Left ventricle myocardium superior (tissue), 1 donor: ENCODE data around the gene SUV39H1. TPM values are rescaled to one million over a fixed set of nuclear protein-coding genes. Genes with fewer than 3 reads are reported as not detected.

Source experiments
- ATAC-seq: fragments of 200-7000 bp; cut with Tn5 transposase; one replicate; pipeline ENCODE4 v1.9.1; 2020; ENCODE audit warnings: mild to moderate bottlenecking, moderate library complexity
- DNase-seq: peaks from one replicate; pipeline ENCODE4 v3.0.0-alpha.2; 2020
- intact Hi-C: fragments of 100-400 bp; cut with micrococcal nuclease; formaldehyde crosslinking; loops from one replicate; pipeline ENCODE4 v1.11.0; 2022
- total RNA-seq: library from RNA; stranded (reverse); fragmentation: NEBNext Ultra II Directional; extraction: Animal tissue kit (Norgen Biotek cat#: 25700); gene quantifications from one replicate; pipeline ENCODE4 v1.2.1, GENCODE V29; 2021
- donor health status: DM: no; HTN: yes; CAD: no; lungs with severe emphysema.

The SUV39H1 gene
- total RNA-seq, 1 donor from 2014 or later = 2.4 TPM

DNA sequence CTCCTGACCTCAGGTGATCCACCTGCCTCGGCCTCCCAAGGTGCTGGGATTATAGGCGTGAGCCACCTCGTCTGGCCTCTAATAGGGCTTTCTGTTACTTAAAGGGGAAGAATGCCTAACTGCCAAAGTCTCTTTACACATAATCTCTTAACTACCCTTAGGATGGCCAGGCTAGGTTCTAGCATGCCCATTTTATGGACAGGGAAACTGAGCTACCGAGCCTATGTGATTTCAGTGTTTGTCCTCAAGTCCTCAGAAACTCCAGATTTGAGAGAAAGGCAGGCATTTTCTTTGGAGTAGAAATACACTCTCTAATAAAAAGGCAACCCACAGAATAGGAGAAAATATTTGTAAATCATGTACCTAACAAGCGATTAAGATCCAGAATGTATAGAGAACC, 52.6 kb downstream of the SUV39H1 start:
- intact Hi-C loops = no loop called here
- ATAC-seq (no peak), DNase-seq (no peak)

DNA sequence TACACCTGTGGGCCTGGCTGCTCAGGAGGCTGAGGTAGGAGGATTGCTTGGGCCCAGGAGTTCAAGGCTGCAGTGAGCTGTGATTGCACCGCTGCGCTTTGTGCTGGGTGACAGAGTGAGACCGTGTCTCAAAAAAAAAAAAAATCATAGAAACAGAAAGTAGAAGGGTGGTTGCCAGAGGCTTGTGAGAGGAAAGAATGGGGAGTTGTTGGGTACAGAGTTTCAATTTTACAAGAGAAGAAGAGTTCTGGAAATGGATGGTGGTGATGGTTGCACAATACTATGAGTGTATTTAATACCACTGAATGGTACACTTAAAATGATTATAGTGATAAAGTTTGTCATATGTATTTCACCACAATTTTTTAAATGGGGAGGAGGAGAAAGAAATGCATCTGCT, 54.8 kb downstream of the SUV39H1 start:
- ATAC-seq = no peak
- intact Hi-C loops = no loop called here

DNA sequence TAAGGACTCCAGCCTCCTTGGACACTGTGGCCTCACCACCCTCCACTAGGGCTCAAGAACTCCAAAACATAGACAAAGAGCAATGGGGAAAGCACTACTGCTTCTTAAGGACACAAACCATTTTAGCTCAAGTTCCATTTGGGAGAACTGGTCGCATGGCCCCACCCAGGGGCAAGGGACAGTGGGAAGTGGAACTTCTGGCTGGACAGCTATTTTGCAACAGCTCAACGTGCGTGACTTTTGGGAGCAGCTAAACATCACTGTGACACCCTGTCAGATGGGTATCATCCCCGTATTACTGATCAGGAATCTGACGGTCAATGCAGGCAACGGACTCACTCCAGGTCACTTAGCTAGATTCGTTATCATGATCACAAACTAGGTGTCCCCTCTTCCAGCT, 56.0 kb downstream of the SUV39H1 start:
- intact Hi-C loops = no loop called here

More for the DNA sequence above, 54.8 kb downstream of the SUV39H1 start:
- DNase-seq = no peak

GRCh38 chrX:48753708-48754228, 57.2 kb downstream of the SUV39H1 start:
- ATAC-seq (no peak), DNase-seq (no peak)
- intact Hi-C loops = no loop called here

More for the DNA sequence above, 56.0 kb downstream of the SUV39H1 start:
- DNase-seq (no peak), ATAC-seq (no peak)

GRCh38 chrX:48754238-48754637, 57.7 kb downstream of the SUV39H1 start:
- ATAC-seq = no peak
- intact Hi-C loops = no loop called here
- DNase-seq = no peak

Other genes with a start within 250 kb of the SUV39H1 start
- gene SLC38A5, start 226.5 kb upstream of the SUV39H1 start, total RNA-seq = 0.50 TPM
- gene FTSJ1, start 220.5 kb upstream of the SUV39H1 start, total RNA-seq = 15.1 TPM
- gene PORCN, start 187.7 kb upstream of the SUV39H1 start, total RNA-seq = 13.2 TPM
- gene EBP, start 174.9 kb upstream of the SUV39H1 start, total RNA-seq = 55.4 TPM
- 15.4 TPM for gene TBC1D25, start 157.0 kb upstream of the SUV39H1 start, total RNA-seq
- 103 TPM for gene RBM3, start 122.2 kb upstream of the SUV39H1 start, total RNA-seq
- gene WDR13, start 99.2 kb upstream of the SUV39H1 start, total RNA-seq = 164 TPM
- 2.6 TPM for gene WAS, start 12.9 kb upstream of the SUV39H1 start, total RNA-seq
- gene GLOD5, start 65.0 kb downstream of the SUV39H1 start, total RNA-seq = not detected
- not detected for gene GATA1, start 89.9 kb downstream of the SUV39H1 start, total RNA-seq
- 44.4 TPM for gene HDAC6, start 105.3 kb downstream of the SUV39H1 start, total RNA-seq
- gene ERAS, start 129.8 kb downstream of the SUV39H1 start, total RNA-seq = not detected
- gene PCSK1N, start 138.9 kb downstream of the SUV39H1 start, total RNA-seq = 0.32 TPM
- 77.9 TPM for gene TIMM17B, start 201.0 kb downstream of the SUV39H1 start, total RNA-seq
- gene PQBP1, start 201.2 kb downstream of the SUV39H1 start, total RNA-seq = 64.5 TPM
- 15.7 TPM for gene SLC35A2, start 214.9 kb downstream of the SUV39H1 start, total RNA-seq
- gene PIM2, start 222.3 kb downstream of the SUV39H1 start, total RNA-seq = 3.9 TPM